ENCODE measurements around the gene HECA.
"Not testable (repeated sequence)": the region's sequence is repeated elsewhere in the genome, so short reads cannot be mapped to it uniquely, and the experiment has no call there.

Gene HECA

GRCh38 chr6:139134817-139135577, at the start of gene HECA:
Gene HECA, plus strand, starts transcription at chr6:139135080. Its CDS starts 317 bp downstream, at chr6:139135397.
- DNase-seq (ENCODE audit: low read depth) = peak; percentile 92

GRCh38 chr6:139091826-139092225, 43.1 kb upstream of the HECA start:
- DNase-seq (ENCODE audit: low read depth) = no peak

GRCh38 chr6:139099984-139100383, 34.9 kb upstream of the HECA start:
- no peak for DNase-seq (ENCODE audit: low read depth)

- no peak for DNase-seq (ENCODE audit: low read depth)
Measured at GRCh38 chr6:139107051-139107450, 27.8 kb upstream of the HECA start.

- no peak for DNase-seq (ENCODE audit: low read depth)
Measured at GRCh38 chr6:139108378-139108777, 26.5 kb upstream of the HECA start.

- no peak for DNase-seq (ENCODE audit: low read depth)
Measured at GRCh38 chr6:139109558-139109957, 25.3 kb upstream of the HECA start.

- DNase-seq (ENCODE audit: low read depth) = no peak
Measured at GRCh38 chr6:139112146-139112545, 22.7 kb upstream of the HECA start.

GRCh38 chr6:139112561-139112960, 22.3 kb upstream of the HECA start:
- DNase-seq (ENCODE audit: low read depth) = no peak

- no peak for DNase-seq (ENCODE audit: low read depth)
Measured at GRCh38 chr6:139114746-139115145, 20.1 kb upstream of the HECA start.

- no peak for DNase-seq (ENCODE audit: low read depth)
Measured at GRCh38 chr6:139115989-139116758, 18.7 kb upstream of the HECA start.

GRCh38 chr6:139117734-139118133, 17.1 kb upstream of the HECA start:
- DNase-seq (ENCODE audit: low read depth) = no peak

- no peak for DNase-seq (ENCODE audit: low read depth)
Measured at GRCh38 chr6:139119552-139119951, 15.3 kb upstream of the HECA start.

GRCh38 chr6:139122823-139123222, 12.1 kb upstream of the HECA start:
- DNase-seq (ENCODE audit: low read depth) = not testable (repeated sequence)

- peak; percentile 61 for DNase-seq (ENCODE audit: low read depth)
Measured at GRCh38 chr6:139124887-139125672, 9.8 kb upstream of the HECA start.

GRCh38 chr6:139126255-139126654, 8.6 kb upstream of the HECA start:
- DNase-seq (ENCODE audit: low read depth) = peak; percentile 77

- no peak for DNase-seq (ENCODE audit: low read depth)
Measured at GRCh38 chr6:139126931-139127330, 7.9 kb upstream of the HECA start.

GRCh38 chr6:139129284-139129683, 5.6 kb upstream of the HECA start:
- DNase-seq (ENCODE audit: low read depth) = no peak

- no peak for DNase-seq (ENCODE audit: low read depth)
Measured at GRCh38 chr6:139131736-139132280, 3.1 kb upstream of the HECA start.

- DNase-seq (ENCODE audit: low read depth) = no peak
Measured at GRCh38 chr6:139133262-139134063, 1.4 kb upstream of the HECA start.

- DNase-seq (ENCODE audit: low read depth) = no peak
Measured at GRCh38 chr6:139134064-139134395, 850 bp upstream of the HECA start.

Data from fibroblast of the conjunctiva (primary cell).